ENCODE results near the gene TXNDC9.
"Not testable (repeated sequence)": the region's sequence is repeated elsewhere in the genome, so short reads cannot be mapped to it uniquely, and the experiment has no call there.

Gene TXNDC9

GRCh38 chr2:99325384-99325783, 10.7 kb downstream of the TXNDC9 start:
- DNase-seq (ENCODE audit: low read depth in 2 of 2), result no peak

GRCh38 chr2:99317873-99318200, 18.3 kb downstream of the TXNDC9 start:
- not testable (repeated sequence) for DNase-seq (ENCODE audit: low read depth in 2 of 2)

- DNase-seq (ENCODE audit: low read depth in 2 of 2), result no peak
Measured at GRCh38 chr2:99317161-99317872, 18.8 kb downstream of the TXNDC9 start.

- not testable (repeated sequence) for DNase-seq (ENCODE audit: low read depth in 2 of 2)
Measured at GRCh38 chr2:99301097-99301496, 35.0 kb downstream of the TXNDC9 start, which contains the start of gene LYG1. Gene LYG1, minus strand, starts transcription at chr2:99301197. Its CDS starts 5,527 bp downstream, at chr2:99295670.

GRCh38 chr2:99299580-99299979, 36.6 kb downstream of the TXNDC9 start:
- DNase-seq (ENCODE audit: low read depth in 2 of 2), result no peak

- no peak for DNase-seq (ENCODE audit: low read depth in 2 of 2)
Measured at GRCh38 chr2:99297994-99298393, 38.1 kb downstream of the TXNDC9 start.

GRCh38 chr2:99285526-99285925, 50.6 kb downstream of the TXNDC9 start:
- DNase-seq (ENCODE audit: low read depth in 2 of 2), result no peak

GRCh38 chr2:99279969-99280695, 56.0 kb downstream of the TXNDC9 start:
- DNase-seq (ENCODE audit: low read depth in 2 of 2), result no peak

- DNase-seq (ENCODE audit: low read depth in 2 of 2), result no peak
Measured at GRCh38 chr2:99278793-99279291, 57.3 kb downstream of the TXNDC9 start.

- DNase-seq (ENCODE audit: low read depth in 2 of 2), result not testable (repeated sequence)
Measured at GRCh38 chr2:99278195-99278765, 57.9 kb downstream of the TXNDC9 start.

- no peak for DNase-seq (ENCODE audit: low read depth in 2 of 2)
Measured at GRCh38 chr2:99275882-99276281, 60.3 kb downstream of the TXNDC9 start.

Measured in activated CD4-positive, alpha-beta T cell treated with anti-CD3 and anti-CD28 coated beads for 24 hours (primary cell).